GM12892 (cell line): Measurements from ENCODE around the gene LGR6.

Experiments
- DNase-seq: peaks from one replicate; pipeline ENCODE4 v3.0.0; 2011; ENCODE audit not compliant: insufficient read length
- FAIRE-seq: peaks from 2 replicates; lab custom pipeline; 2011; peaks lifted over from hg19 to GRCh38; lab: Jason Lieb, UNC
- POLR2A ChIP-seq: IDR thresholded peaks from 2 replicates; pipeline ENCODE4 v1.6.1; 2011; ENCODE audit warnings: low read depth, low read length, control low read depth
- POLR2AphosphoS5 ChIP-seq: IDR thresholded peaks from 2 replicates; pipeline ENCODE4 v1.6.1; 2011; ENCODE audit warnings: low read depth, low read length, control low read depth
- TAF1 ChIP-seq: IDR thresholded peaks from 2 replicates; pipeline ENCODE4 v1.6.1; 2011; ENCODE audit warnings: low read depth, mild to moderate bottlenecking, control low read depth, low read length, borderline replicate concordance

LGR6 gene

DNA sequence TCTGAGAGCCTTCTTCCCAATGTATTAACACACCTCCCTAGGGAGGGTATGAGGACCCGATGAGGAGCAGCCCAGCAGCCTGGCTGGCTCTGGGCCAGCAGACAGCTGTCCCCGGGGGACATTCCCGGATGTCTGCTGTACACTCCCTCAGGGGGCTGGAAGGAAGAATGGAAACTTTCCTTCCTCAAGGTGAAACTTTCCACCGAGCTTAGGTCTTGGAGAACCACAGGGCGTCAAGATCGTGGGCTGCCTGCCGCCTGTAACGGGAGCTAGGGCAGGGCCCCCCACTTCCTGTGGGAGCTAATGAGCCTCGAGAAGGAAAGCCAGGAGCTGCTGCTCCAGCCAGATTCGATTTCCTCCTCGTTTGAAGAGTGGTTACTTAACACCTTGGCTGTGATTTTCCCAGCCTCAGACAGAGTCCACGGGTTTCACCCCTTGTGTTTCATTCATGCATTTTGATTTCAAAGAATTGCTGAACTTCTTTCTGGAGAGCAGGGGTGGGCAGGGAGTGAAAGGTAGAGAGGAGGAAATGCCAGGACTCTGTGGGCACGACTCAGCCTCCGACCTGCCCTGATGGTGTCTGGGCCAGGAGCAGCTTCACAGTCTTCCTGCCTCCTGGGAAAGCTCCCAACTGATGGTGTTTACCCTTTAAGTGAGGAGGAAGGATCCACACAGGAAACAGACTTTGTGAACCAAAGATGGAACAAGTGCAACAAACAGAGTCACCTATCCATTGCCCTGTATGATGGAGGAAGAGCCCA, 118.5 kb downstream of the LGR6 start:
- no peak for TF ChIP-seq TAF1
- no peak for TF ChIP-seq POLR2AphosphoS5
- no peak for TF ChIP-seq POLR2A
- no peak for FAIRE-seq
- no peak for DNase-seq

DNA sequence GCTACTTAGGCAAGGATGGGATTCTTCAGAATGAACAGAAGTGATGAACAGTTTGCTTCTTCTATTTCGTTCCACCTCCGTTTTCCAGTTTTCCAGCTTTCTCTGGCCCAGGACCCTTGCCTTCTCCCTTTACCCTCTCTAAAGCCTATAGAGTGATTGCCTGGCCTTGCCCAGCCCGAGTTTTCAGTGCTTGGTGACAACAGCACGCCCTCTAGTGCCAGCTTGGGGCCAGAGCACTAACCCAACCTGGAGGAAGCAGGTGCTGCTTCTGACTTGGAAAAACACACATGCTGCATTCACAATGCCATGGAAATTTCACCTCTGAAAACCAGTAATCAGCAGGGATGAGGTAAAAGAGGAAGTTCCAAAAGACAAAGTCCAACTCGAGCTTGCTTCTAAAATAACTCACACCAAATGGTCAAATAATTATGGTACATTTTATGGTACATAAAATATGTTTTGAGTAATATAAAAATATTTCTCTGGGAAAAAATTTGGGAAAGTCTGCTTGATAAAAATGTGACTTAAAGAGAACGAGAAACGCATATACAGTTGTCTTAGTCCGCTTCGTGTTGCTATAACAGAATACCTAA, 122.1 kb downstream of the LGR6 start:
- FAIRE-seq (peak; percentile 64), DNase-seq (peak; percentile 60)
- TF ChIP-seq POLR2AphosphoS5 (no peak), POLR2A (no peak), TAF1 (no peak)

- FAIRE-seq (no peak), DNase-seq (no peak)
Measured at GRCh38 chr1:202316186-202316585, 122.6 kb downstream of the LGR6 start.

DNA sequence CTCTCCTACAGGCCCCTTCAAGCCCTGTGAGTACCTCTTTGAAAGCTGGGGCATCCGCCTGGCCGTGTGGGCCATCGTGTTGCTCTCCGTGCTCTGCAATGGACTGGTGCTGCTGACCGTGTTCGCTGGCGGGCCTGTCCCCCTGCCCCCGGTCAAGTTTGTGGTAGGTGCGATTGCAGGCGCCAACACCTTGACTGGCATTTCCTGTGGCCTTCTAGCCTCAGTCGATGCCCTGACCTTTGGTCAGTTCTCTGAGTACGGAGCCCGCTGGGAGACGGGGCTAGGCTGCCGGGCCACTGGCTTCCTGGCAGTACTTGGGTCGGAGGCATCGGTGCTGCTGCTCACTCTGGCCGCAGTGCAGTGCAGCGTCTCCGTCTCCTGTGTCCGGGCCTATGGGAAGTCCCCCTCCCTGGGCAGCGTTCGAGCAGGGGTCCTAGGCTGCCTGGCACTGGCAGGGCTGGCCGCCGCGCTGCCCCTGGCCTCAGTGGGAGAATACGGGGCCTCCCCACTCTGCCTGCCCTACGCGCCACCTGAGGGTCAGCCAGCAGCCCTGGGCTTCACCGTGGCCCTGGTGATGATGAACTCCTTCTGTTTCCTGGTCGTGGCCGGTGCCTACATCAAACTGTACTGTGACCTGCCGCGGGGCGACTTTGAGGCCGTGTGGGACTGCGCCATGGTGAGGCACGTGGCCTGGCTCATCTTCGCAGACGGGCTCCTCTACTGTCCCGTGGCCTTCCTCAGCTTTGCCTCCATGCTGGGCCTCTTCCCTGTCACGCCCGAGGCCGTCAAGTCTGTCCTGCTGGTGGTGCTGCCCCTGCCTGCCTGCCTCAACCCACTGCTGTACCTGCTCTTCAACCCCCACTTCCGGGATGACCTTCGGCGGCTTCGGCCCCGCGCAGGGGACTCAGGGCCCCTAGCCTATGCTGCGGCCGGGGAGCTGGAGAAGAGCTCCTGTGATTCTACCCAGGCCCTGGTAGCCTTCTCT, 124.6 kb downstream of the LGR6 start:
- DNase-seq, result no peak
- FAIRE-seq, result no peak

More at GRCh38 chr1:202316186-202316585, 122.6 kb downstream of the LGR6 start:
- TF ChIP-seq POLR2A (no peak), POLR2AphosphoS5 (no peak), TAF1 (no peak)

DNA sequence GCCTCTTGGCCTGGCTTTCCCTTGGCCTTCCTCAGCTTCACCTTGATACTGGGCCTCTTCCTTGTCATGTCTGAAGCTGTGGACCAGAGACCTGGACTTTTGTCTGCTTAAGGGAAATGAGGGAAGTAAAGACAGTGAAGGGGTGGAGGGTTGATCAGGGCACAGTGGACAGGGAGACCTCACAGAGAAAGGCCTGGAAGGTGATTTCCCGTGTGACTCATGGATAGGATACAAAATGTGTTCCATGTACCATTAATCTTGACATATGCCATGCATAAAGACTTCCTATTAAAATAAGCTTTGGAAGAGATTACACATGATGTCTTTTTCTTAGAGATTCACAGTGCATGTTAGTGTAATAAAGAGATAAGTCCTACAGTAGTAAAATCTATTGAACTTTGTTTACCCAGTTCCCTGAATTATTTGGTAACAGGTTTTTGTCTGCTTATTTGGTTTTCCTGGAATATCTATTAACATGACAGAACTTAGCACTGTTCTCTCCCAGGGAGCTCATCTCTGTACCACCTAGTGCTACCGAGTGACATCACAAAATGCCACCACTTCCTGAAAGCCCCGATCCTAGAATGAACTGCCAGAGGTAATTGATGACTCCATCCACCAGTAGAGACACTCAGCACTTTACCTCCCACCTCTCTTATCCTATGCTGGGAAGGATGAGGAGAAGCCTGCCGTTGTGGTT, 125.9 kb downstream of the LGR6 start:
- FAIRE-seq (no peak), DNase-seq (no peak)
- no peak for TF ChIP-seq POLR2AphosphoS5
- TF ChIP-seq TAF1, result no peak
- TF ChIP-seq POLR2A, result no peak

More for the DNA sequence above, 124.6 kb downstream of the LGR6 start:
- no peak for TF ChIP-seq POLR2A

- no peak for DNase-seq
- TF ChIP-seq TAF1 (no peak), POLR2A (no peak), POLR2AphosphoS5 (no peak)
- FAIRE-seq, result no peak
Measured at GRCh38 chr1:202320081-202320405, 126.4 kb downstream of the LGR6 start.

- FAIRE-seq (no peak), DNase-seq (no peak)
- TF ChIP-seq POLR2A (no peak), TAF1 (no peak), POLR2AphosphoS5 (no peak)
Measured at GRCh38 chr1:202323731-202324130, 130.1 kb downstream of the LGR6 start.

- DNase-seq, result no peak
- no peak for FAIRE-seq
- TF ChIP-seq POLR2AphosphoS5 (no peak), TAF1 (no peak), POLR2A (no peak)
Measured at GRCh38 chr1:202324646-202325045, 131.0 kb downstream of the LGR6 start.

GRCh38 chr1:202329891-202330290, 136.3 kb downstream of the LGR6 start:
- FAIRE-seq (no peak), DNase-seq (no peak)
- TF ChIP-seq POLR2AphosphoS5, result no peak
- no peak for TF ChIP-seq TAF1
- TF ChIP-seq POLR2A, result no peak

- TF ChIP-seq POLR2AphosphoS5 (no peak), TAF1 (no peak), POLR2A (no peak)
- no peak for FAIRE-seq
- DNase-seq, result no peak
Measured at GRCh38 chr1:202333861-202334260, 140.3 kb downstream of the LGR6 start.

GRCh38 chr1:202343652-202344349, 150.2 kb downstream of the LGR6 start:
- no peak for DNase-seq
- no peak for FAIRE-seq
- TF ChIP-seq POLR2AphosphoS5 (no peak), TAF1 (no peak), POLR2A (no peak)
